Activated naive CD4-positive, alpha-beta T cell treated with anti-CD3 and anti-CD28 coated beads for 36 hours (primary cell): ENCODE results near the gene CEBPE. TPM values are rescaled to one million over a fixed set of nuclear protein-coding genes. Genes with fewer than 3 reads are reported as not detected.

Experiments used
- CTCF ChIA-PET: fragments of 350-600 bp; sonication (Branson Sonifier 250); formaldehyde crosslinking; loops from one replicate; lab custom pipeline; 2021; ENCODE audit warnings: antibody characterized with exemption; lab: Charles Lee
- DNase-seq: peaks from one replicate; pipeline ENCODE4 v3.0.0-alpha.2; 2020
- H3K27ac Mint-ChIP-seq: one replicate; pipeline ENCODE4 v1.8.0; 2021; ENCODE audit warnings: mild to moderate bottlenecking, mixed read lengths
- H3K27me3 Mint-ChIP-seq: one replicate; pipeline ENCODE4 v1.8.0; 2021; ENCODE audit warnings: low read depth, mixed read lengths
- H3K36me3 Mint-ChIP-seq: one replicate; pipeline ENCODE4 v1.8.0; 2021; ENCODE audit warnings: low read depth, mixed read lengths
- H3K4me1 Mint-ChIP-seq: one replicate; pipeline ENCODE4 v1.8.0; 2021; ENCODE audit warnings: low read depth, mixed read lengths
- H3K4me3 Mint-ChIP-seq: one replicate; pipeline ENCODE4 v1.8.0; 2021; ENCODE audit warnings: mild to moderate bottlenecking, moderate library complexity, mixed read lengths
- H3K9me3 Mint-ChIP-seq: one replicate; pipeline ENCODE4 v1.8.0; 2021; ENCODE audit warnings: mixed read lengths
- intact Hi-C: fragments of 100-400 bp; cut with micrococcal nuclease; formaldehyde crosslinking; loops from one replicate; pipeline ENCODE4 v1.15.1; 2023
- total RNA-seq, 2 experiments: library from RNA; stranded (reverse); gene quantifications; one replicate each; pipeline ENCODE4 v1.2.3, GENCODE V29; 2021

CEBPE gene
- total RNA-seq, 2 experiments from 2014 or later = 0.37 to 0.43 TPM

DNA sequence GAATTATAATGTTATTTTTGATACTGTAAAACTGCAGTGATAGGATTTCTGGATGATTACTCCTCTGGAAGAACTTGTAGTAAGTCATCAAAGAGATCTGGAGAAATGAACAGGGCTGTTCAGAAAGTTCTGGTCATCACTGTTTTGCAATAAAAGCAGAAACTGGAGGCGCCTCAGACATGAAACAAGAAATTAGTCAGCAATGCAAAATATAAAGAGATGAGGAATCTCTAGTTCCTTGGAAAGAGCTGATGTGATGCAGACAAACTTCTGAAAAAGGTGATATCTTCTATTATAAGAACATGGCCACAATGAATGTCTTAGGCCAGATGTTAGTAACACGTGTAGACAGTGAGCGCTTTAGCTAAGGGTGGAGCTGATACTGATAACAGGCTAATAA lies 33.6 kb downstream of the CEBPE start:
- Mint-ChIP-seq H3K4me1 (peaks cover 44% of the 10 kb centered on the region), H3K27ac (peak overlapping the region; percentile 48), H3K36me3 (peaks cover 39% of the 10 kb centered on the region), H3K9me3 (no peaks in the 10 kb centered on the region), H3K4me3 (no peak overlapping the region), H3K27me3 (no peaks in the 10 kb centered on the region)
- intact Hi-C loops = no loop called here
- CTCF ChIA-PET = interaction anchor here (0.7 to 2.2 kb wide), 4 partner anchors 9 to 99 kb away, joined by 4 to 14 read pairs (median 6); partner anchors contain the start of genes ACIN1 and C14orf119
- no peak for DNase-seq

DNA sequence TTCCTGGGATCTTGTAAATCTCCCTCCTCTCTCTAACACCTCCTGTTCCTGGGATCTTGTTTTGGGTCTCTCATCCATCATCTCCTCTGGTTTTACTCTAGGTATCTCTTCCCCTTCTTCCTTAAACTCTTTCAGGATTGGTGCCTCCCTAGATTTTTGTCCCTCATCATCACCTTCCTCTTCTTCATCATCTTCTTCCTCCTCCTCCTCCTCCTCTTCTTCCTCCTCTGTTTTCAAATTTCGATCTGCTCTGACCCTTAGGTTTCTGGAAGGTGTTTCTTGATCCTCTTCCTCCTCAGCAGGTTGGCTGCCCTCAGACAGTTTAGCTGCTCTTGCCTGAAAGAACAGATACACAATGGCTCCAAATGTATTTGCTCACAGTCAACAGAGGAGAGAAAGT lies 38.6 kb downstream of the CEBPE start:
- peaks cover 38% of the 10 kb centered on the region for H3K36me3 Mint-ChIP-seq
- intact Hi-C loops = no loop called here
- no peaks in the 10 kb centered on the region for H3K9me3 Mint-ChIP-seq
- H3K27ac Mint-ChIP-seq = peak overlapping the region; percentile 3
- H3K4me1 Mint-ChIP-seq = peaks cover 10% of the 10 kb centered on the region
- H3K4me3 Mint-ChIP-seq = no peak overlapping the region
- CTCF ChIA-PET = interaction anchor here (0.6 to 2.7 kb wide), 7 partner anchors 8 to 94 kb away, joined by 3 to 11 read pairs (median 3); partner anchors contain the start of genes ACIN1 and PSMB11
- no peak for DNase-seq
- H3K27me3 Mint-ChIP-seq = no peaks in the 10 kb centered on the region

DNA sequence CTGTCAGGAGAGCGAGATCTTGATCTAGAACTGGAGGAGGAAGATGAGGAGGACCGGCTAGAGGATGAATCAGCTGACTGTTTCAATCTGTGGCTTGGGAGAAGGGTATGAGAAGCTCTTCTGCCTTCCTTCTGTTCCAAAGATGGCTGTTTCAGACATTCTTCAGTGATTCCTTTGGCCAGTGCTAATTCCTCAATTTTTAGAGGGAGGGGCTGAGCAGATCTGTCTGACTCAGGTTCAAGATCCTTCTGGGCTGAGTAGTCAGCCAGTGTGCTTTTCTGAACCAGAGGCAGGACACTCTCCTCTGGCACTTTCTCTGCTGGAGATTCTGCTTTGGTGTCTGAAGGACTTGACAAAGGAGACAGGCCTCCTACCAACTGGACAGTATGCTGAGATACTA lies 39.3 kb downstream of the CEBPE start:
- DNase-seq = no peak
- no peak overlapping the region for H3K27ac Mint-ChIP-seq
- H3K36me3 Mint-ChIP-seq = peaks cover 37% of the 10 kb centered on the region
- intact Hi-C loops = no loop called here
- H3K4me3 Mint-ChIP-seq = no peak overlapping the region
- CTCF ChIA-PET = interaction anchor here (1.5 to 2.7 kb wide), 3 partner anchors 11 to 93 kb away, joined by 4 to 11 read pairs (median 7); no protein-coding TSS in a partner anchor
- H3K27me3 Mint-ChIP-seq = no peaks in the 10 kb centered on the region
- peaks cover 3% of the 10 kb centered on the region for H3K4me1 Mint-ChIP-seq
- no peaks in the 10 kb centered on the region for H3K9me3 Mint-ChIP-seq

DNA sequence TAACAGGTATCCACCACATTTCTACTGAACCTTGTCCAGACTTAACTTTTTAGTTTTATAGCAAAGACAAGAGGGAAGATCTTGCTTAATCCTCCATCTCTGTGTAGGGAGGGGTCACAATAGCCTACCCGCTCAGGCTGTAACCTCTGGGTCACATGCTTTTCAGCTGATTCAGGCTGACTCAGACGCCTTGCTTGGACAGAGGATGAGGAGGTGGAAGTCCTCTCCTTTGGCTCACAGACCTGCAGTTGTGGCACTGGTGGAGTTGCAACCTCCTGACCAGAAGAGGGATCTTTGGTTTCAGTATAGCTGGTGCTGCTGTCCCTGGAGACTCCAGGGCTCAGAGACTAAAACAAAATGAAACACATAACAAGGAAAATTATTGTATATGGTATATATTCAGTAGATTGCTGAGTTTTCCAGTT lies 40.4 kb downstream of the CEBPE start:
- intact Hi-C loops = no loop called here
- Mint-ChIP-seq H3K27me3 (no peaks in the 10 kb centered on the region), H3K9me3 (no peaks in the 10 kb centered on the region), H3K36me3 (peaks cover 33% of the 10 kb centered on the region), H3K27ac (no peak overlapping the region), H3K4me1 (no peaks in the 10 kb centered on the region), H3K4me3 (no peak overlapping the region)
- CTCF ChIA-PET = interaction anchor here (0.7 to 3.7 kb wide), 8 partner anchors 13 to 909 kb away, joined by 3 to 45 read pairs (median 24); partner anchors contain the start of genes ACIN1, C14orf119 and CEBPE
- DNase-seq = no peak

DNA sequence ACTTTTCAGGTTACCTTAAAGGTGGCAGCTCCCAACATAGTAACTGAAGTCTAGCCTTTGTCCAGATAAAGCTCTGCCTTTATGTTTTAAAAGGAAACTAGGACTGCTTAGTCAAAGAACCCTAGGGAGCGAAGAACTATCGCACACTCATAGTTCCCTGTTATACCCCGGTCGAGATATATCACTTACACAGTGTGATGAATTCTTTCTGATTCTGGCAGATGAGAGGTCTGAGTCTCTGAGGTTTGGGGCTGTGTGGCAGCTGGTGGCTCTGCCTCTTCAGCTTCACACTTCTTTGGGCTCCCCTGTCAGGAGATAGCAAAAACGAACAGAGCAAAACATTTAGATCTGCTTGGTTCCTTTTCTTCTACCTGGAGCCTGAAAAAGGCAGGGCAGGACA lies 41.1 kb downstream of the CEBPE start:
- no peaks in the 10 kb centered on the region for H3K27me3 Mint-ChIP-seq
- peak overlapping the region; percentile 44 for H3K27ac Mint-ChIP-seq
- no peak overlapping the region for H3K4me3 Mint-ChIP-seq
- H3K9me3 Mint-ChIP-seq = no peaks in the 10 kb centered on the region
- no peaks in the 10 kb centered on the region for H3K4me1 Mint-ChIP-seq
- peaks cover 33% of the 10 kb centered on the region for H3K36me3 Mint-ChIP-seq
- intact Hi-C loops = loop anchor here (1.0 kb wide), 1 partner anchor 31 kb away; no protein-coding TSS in a partner anchor
- CTCF ChIA-PET = interaction anchor here (0.5 to 3.7 kb wide), 20 partner anchors 9 to 302 kb away, joined by 3 to 45 read pairs (median 10); partner anchors contain the start of genes ACIN1, C14orf119, CDH24 and CEBPE
- DNase-seq = no peak

DNA sequence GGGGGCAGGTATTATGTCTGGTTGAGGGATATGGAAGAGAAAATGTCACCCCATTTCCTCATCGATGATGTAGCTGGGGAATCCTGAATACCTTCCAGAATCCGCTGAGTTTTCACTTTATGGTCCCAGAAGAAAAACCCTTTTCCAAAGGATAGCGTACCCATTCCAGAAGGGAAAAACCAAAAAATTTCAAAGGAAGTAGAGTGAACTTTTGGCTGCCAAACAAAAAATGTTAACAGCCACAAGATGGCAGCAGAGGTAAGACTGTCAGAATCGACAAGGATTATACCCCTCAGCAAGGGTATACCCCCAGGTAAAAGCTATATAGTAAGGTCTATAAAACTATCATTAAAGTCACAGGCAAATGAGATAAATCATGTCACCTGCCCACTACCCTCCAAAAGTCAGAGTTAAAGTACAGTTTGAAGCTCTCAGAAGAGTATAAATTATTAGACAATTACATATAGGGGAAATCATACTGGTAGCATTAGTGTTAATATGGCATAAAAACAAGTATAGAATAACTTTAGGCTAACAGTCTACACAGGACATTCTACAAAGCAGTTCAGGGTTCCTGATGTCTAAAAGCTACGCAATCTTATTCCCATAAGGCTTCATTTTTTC lies 42.2 kb downstream of the CEBPE start:
- intact Hi-C loops = loop anchor here (1.0 kb wide), 1 partner anchor 32 kb away; no protein-coding TSS in a partner anchor
- H3K27ac Mint-ChIP-seq = no peak overlapping the region
- no peaks in the 10 kb centered on the region for H3K9me3 Mint-ChIP-seq
- no peak overlapping the region for H3K4me3 Mint-ChIP-seq
- peaks cover 9% of the 10 kb centered on the region for H3K4me1 Mint-ChIP-seq
- DNase-seq = peak; percentile 37
- CTCF ChIA-PET = interaction anchor here (0.5 to 3.7 kb wide), 33 partner anchors 8 to 1037 kb away, joined by 3 to 45 read pairs (median 4); partner anchors contain the start of genes ACIN1, BCL2L2, C14orf119 and CDH24
- H3K27me3 Mint-ChIP-seq = no peaks in the 10 kb centered on the region
- peaks cover 38% of the 10 kb centered on the region for H3K36me3 Mint-ChIP-seq

DNA sequence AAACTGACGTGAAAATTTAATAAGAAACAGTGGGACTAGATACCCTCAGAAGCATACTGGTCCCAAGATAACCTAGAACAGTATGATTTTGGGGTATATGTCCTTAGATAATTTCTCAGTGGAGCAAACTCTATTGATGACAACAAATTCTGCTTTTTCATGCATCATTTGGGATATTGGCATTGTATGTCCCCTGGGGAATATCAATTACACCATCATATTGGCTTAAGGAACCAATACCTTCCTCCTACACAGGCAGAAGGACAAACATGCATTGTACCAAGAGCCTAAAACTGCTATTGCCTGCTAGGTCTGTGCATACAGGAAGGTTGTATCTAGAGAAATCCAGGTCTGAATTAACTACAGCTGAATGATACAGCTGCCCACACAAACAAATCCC lies 44.1 kb downstream of the CEBPE start:
- Mint-ChIP-seq H3K4me1 (peaks cover 22% of the 10 kb centered on the region), H3K27ac (no peak overlapping the region), H3K27me3 (no peaks in the 10 kb centered on the region), H3K9me3 (no peaks in the 10 kb centered on the region), H3K4me3 (no peak overlapping the region), H3K36me3 (peaks cover 36% of the 10 kb centered on the region)
- no peak for DNase-seq
- CTCF ChIA-PET = interaction anchor here (0.7 to 1.6 kb wide), 3 partner anchors 17 to 112 kb away, joined by 3 to 4 read pairs (median 3); partner anchors contain the start of genes ACIN1 and C14orf119
- intact Hi-C loops = loop anchor here (5.0 kb wide), 1 partner anchor 212 kb away; the partner anchor contains the start of gene HOMEZ

DNA sequence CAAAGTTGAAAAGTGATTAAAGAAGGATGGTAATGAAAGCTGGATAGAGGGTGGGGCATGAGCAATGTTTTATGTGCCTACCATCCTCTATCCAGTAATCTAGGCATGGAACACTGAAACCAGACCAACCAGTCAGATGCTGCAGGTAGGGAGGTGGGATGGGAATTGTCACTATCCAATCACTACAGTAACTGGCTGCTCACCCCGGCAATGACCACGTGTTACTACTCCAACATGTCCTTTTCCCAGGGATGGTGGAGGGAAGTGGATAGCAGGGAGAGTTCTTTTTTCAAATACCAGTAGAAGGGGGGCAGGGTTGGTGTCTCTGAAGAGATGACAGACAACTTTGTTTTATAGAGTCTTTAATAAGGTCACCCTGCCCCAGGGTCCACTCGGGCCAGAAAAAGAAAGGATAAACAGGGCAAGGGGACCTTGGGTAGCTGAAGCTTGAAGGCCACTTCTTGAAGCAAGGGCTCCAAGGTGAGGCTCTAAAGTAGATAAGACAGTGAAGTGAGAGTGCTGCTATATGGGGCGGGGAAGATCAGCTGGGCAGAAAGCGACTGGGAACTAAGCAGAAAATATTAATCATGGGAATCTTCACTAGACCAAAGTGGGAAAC lies 47.0 kb downstream of the CEBPE start:
- Mint-ChIP-seq H3K27me3 (no peaks in the 10 kb centered on the region), H3K4me1 (peaks cover 36% of the 10 kb centered on the region), H3K9me3 (no peaks in the 10 kb centered on the region), H3K4me3 (peak overlapping the region; percentile 96), H3K36me3 (peaks cover 29% of the 10 kb centered on the region), H3K27ac (peak overlapping the region; percentile 90)
- CTCF ChIA-PET = interaction anchor here (0.7 to 3.6 kb wide), 14 partner anchors 9 to 249 kb away, joined by 3 to 16 read pairs (median 7); partner anchors contain the start of genes ACIN1, AJUBA, C14orf119 and CDH24
- no peak for DNase-seq
- intact Hi-C loops = loop anchor here (1.0 to 5.0 kb wide), 7 partner anchors 23 to 249 kb away; partner anchors contain the start of genes ACIN1, C14orf119, HOMEZ and PABPN1

DNA sequence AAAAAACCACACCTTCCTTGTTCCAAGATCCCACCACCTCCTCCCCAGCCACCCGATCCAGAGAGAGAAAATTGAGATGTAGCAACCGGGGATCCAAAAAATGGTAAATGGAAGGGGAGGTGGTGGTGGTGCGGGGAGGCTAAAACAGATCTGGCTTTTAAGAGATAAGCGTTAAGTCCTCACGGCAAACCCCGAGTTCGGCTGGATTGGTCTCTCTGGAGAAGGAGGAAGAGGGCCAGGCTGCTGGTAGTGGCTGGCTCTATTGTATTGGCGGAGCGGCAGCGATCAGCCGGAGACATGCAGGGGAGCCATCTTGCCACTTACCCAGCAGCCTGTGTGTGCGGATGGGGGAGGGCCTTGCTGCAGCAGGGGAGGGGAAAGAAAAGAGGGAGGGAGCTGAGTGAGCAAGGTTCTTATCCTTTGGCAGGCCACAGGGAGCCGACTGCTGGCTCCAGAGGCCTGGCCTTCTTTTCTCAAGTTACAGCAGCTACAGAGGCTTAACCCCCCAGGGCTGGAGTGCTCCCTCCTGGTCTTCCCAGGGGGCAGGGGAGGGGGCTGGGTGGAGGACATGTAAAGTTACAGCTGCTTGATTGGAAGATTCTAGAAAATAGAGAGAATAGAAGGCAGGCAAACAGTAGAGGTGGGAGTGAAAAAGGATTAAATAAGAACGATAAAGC lies 47.7 kb downstream of the CEBPE start:
- no peaks in the 10 kb centered on the region for H3K9me3 Mint-ChIP-seq
- H3K27ac Mint-ChIP-seq = peak overlapping the region; percentile 90
- peak overlapping the region; percentile 96 for H3K4me3 Mint-ChIP-seq
- intact Hi-C loops = loop anchor here (1.0 to 5.0 kb wide), 7 partner anchors 24 to 250 kb away; partner anchors contain the start of genes ACIN1, C14orf119, HOMEZ and PABPN1
- peaks cover 36% of the 10 kb centered on the region for H3K4me1 Mint-ChIP-seq
- CTCF ChIA-PET = interaction anchor here (0.7 to 3.6 kb wide), 19 partner anchors 11 to 250 kb away, joined by 3 to 16 read pairs (median 6); partner anchors contain the start of genes ACIN1, AJUBA, C14orf119 and CDH24
- peaks cover 31% of the 10 kb centered on the region for H3K36me3 Mint-ChIP-seq
- H3K27me3 Mint-ChIP-seq = no peaks in the 10 kb centered on the region
- peak; percentile 90 for DNase-seq

DNA sequence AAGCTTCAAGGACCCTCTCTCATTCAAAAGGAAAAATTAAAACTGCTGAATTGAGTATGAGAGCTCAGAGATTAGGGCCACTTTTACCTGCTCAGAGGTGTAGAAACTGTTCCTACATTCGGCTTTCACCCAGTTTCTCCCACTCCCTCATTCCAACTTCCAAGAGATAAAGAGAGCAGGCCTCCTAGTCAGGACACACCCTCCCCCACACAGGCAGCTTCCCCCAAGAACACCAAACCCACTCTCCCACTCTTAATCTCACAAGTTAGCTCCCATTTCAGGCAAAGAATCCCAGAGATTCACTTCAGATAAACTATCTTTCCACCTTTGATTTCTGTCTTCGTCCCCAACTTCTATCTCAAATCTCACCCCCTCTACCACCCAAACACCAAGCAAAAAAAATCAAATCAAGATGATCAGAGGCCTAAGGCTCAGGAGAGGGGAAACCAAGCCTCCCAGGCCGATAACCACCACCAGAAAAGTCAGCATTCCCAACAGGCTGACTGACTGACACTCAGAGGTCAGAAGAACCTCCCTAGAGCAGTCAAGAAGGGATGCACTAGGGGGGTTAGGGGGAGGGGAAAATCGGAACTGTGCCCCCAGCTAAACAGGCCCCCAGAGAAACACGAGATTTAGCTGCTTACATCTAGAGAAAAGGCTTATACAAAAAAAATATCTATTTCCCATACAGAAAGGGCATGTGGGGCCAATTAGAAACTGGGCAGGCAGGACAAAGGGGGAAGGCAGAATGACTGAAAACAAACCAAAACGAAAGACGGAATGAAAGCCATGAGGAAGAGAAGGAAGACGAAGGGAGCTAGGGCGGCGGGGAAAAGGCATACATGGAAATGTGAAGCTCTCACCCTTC lies 48.6 kb downstream of the CEBPE start:
- Mint-ChIP-seq H3K27me3 (no peaks in the 10 kb centered on the region), H3K27ac (peak overlapping the region; percentile 90), H3K36me3 (peaks cover 31% of the 10 kb centered on the region), H3K4me3 (peak overlapping the region; percentile 96), H3K9me3 (no peaks in the 10 kb centered on the region), H3K4me1 (peaks cover 41% of the 10 kb centered on the region)
- intact Hi-C loops = loop anchor here (1.0 to 5.0 kb wide), 7 partner anchors 25 to 251 kb away; partner anchors contain the start of genes ACIN1, C14orf119, HOMEZ and PABPN1
- CTCF ChIA-PET = interaction anchor here (0.7 to 3.6 kb wide), 20 partner anchors 12 to 150 kb away, joined by 3 to 16 read pairs (median 5); partner anchors contain the start of genes ACIN1, AJUBA, C14orf119 and CDH24
- DNase-seq = no peak
